Measurements from ENCODE around the gene ALDOB.

Gene ALDOB

DNA sequence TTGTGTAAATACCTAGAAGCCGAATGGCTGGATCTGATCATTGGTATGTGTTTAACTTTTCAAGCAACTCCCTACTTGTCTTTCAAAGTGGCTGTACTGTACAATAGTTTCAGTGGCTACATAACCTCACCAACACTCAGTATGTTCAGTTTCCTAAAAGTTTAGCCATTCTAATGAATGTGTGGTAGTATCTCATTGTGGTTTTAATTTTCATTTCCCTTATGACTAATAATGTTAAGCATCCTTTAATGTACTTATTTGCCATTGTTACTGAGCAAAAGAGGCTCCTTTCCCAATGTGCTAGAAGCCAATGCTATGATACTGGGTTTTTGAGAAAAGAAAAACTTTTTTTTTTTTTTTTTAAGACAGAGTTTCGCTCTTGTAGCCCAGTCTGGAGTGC lies 27.8 kb upstream of the ALDOB start:
- Histone ChIP-seq H3K4me3 (ENCODE audit: low read depth, low read length) (no peak overlapping the region), H3K9me3 (ENCODE audit: control insufficient read depth, insufficient read depth, low read depth, low read length) (no peaks in the 10 kb centered on the region), H3K36me3 (ENCODE audit: control insufficient read depth in 2 of 2, insufficient read depth in 1 of 2, low read length in 2 of 2) (no peaks in the 10 kb centered on the region), H3K4me1 (ENCODE audit: control insufficient read depth, insufficient read depth, low read length) (no peaks in the 10 kb centered on the region), H3K27ac (ENCODE audit: extremely low read depth, low read depth, low read length) (no peak overlapping the region)
- ChIA-PET POLR2A (no interaction called here), CTCF (interaction anchor here (0.6 to 15.0 kb wide), 2 partner anchors 70 to 957 kb away, joined by 3 to 396 read pairs; partner anchors contain the start of gene RNF20)
- TF ChIP-seq, protein P1, sequence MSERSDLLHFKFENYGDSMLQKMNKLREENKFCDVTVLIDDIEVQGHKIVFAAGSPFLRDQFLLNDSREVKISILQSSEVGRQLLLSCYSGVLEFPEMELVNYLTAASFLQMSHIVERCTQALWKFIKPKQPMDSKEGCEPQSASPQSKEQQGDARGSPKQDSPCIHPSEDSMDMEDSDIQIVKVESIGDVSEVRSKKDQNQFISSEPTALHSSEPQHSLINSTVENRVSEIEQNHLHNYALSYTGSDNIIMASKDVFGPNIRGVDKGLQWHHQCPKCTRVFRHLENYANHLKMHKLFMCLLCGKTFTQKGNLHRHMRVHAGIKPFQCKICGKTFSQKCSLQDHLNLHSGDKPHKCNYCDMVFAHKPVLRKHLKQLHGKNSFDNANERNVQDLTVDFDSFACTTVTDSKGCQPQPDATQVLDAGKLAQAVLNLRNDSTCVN (tag by site-specific recombination; optimal IDR thresholded peaks at IDR 0.05) = no peak
- TF ChIP-seq ZBTB48 (tag by site-specific recombination; IDR thresholded peaks at IDR 0.05) (no peak), ZNF221 (tag by site-specific recombination; IDR thresholded peaks at IDR 0.05; ENCODE audit: borderline replicate concordance) (no peak), ZNF155 (tag by site-specific recombination; IDR thresholded peaks at IDR 0.05) (no peak), GLIS1 (tag by site-specific recombination; IDR thresholded peaks at IDR 0.05) (no peak), ZNF146 (tag by site-specific recombination; IDR thresholded peaks at IDR 0.05) (no peak), ZNF561 (tag by site-specific recombination; IDR thresholded peaks at IDR 0.05; ENCODE audit: borderline replicate concordance) (no peak), SCRT2 (tag by site-specific recombination; IDR thresholded peaks at IDR 0.05) (no peak), ZNF292 (tag by site-specific recombination; IDR thresholded peaks at IDR 0.05; ENCODE audit: borderline replicate concordance, low read depth) (no peak), ZNF391 (tag by site-specific recombination; IDR thresholded peaks at IDR 0.05; ENCODE audit: borderline replicate concordance, low read depth) (no peak), ZBTB7A (tag by site-specific recombination; IDR thresholded peaks at IDR 0.05; ENCODE audit: low read depth) (no peak), ZBTB20 (tag by site-specific recombination; IDR thresholded peaks at IDR 0.05) (no peak), ZNF549 (tag by site-specific recombination; IDR thresholded peaks at IDR 0.05) (no peak)
- TF ChIP-seq, protein P2, sequence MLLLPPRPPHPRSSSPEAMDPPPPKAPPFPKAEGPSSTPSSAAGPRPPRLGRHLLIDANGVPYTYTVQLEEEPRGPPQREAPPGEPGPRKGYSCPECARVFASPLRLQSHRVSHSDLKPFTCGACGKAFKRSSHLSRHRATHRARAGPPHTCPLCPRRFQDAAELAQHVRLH (tag by site-specific recombination; IDR thresholded peaks at IDR 0.05) = no peak
- TF ChIP-seq, protein P3, sequence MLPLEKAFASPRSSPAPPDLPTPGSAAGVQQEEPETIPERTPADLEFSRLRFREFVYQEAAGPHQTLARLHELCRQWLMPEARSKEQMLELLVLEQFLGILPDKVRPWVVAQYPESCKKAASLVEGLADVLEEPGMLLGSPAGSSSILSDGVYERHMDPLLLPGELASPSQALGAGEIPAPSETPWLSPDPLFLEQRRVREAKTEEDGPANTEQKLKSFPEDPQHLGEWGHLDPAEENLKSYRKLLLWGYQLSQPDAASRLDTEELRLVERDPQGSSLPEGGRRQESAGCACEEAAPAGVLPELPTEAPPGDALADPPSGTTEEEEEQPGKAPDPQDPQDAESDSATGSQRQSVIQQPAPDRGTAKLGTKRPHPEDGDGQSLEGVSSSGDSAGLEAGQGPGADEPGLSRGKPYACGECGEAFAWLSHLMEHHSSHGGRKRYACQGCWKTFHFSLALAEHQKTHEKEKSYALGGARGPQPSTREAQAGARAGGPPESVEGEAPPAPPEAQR (tag by site-specific recombination; IDR thresholded peaks at IDR 0.05) = no peak
- TF ChIP-seq, protein P4, sequence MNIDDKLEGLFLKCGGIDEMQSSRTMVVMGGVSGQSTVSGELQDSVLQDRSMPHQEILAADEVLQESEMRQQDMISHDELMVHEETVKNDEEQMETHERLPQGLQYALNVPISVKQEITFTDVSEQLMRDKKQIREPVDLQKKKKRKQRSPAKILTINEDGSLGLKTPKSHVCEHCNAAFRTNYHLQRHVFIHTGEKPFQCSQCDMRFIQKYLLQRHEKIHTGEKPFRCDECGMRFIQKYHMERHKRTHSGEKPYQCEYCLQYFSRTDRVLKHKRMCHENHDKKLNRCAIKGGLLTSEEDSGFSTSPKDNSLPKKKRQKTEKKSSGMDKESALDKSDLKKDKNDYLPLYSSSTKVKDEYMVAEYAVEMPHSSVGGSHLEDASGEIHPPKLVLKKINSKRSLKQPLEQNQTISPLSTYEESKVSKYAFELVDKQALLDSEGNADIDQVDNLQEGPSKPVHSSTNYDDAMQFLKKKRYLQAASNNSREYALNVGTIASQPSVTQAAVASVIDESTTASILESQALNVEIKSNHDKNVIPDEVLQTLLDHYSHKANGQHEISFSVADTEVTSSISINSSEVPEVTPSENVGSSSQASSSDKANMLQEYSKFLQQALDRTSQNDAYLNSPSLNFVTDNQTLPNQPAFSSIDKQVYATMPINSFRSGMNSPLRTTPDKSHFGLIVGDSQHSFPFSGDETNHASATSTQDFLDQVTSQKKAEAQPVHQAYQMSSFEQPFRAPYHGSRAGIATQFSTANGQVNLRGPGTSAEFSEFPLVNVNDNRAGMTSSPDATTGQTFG (tag by site-specific recombination; IDR thresholded peaks at IDR 0.05; ENCODE audit: borderline replicate concordance) = no peak

DNA sequence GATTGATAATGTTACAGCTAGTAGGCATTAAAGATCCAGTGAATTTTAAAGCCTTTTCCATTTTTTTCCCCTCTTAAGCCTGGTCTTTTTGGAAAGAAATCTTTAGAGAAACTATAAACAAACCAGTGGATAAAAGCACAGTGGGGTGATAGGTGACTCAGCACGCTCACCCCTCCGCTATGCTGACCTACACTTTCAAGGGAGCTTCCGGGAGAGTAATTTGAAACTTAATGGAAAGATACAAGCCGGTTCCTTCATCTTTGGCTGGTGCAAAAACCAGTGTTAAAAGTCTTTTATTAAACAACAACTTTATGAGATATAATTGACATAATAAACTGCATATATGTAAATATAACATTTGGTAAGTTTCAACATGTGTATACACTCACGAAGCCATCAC lies 27.0 kb upstream of the ALDOB start:
- H3K4me3 ChIP-seq (ENCODE audit: low read depth, low read length) = no peak overlapping the region
- H3K27ac ChIP-seq (ENCODE audit: extremely low read depth, low read depth, low read length) = no peak overlapping the region
- H3K9me3 ChIP-seq (ENCODE audit: control insufficient read depth, insufficient read depth, low read depth, low read length) = no peaks in the 10 kb centered on the region
- ChIA-PET POLR2A (interaction anchor here (1.2 kb wide), 1 partner anchor 71 kb away, joined by 3 read pairs; the partner anchor contains the start of gene RNF20), CTCF (interaction anchor here (0.8 to 15.0 kb wide), 4 partner anchors 11 to 103 kb away, joined by 3 to 396 read pairs (median 23); partner anchors contain the start of gene RNF20)
- TF ChIP-seq GLI4 (tag by site-specific recombination; IDR thresholded peaks at IDR 0.05) (no peak), ZFP37 (tag by site-specific recombination; IDR thresholded peaks at IDR 0.05) (no peak), ZNF776 (tag by site-specific recombination; IDR thresholded peaks at IDR 0.05; ENCODE audit: borderline replicate concordance) (no peak), ZNF133 (tag by site-specific recombination; IDR thresholded peaks at IDR 0.05) (no peak), ZNF623 (tag by site-specific recombination; IDR thresholded peaks at IDR 0.05) (no peak), ZNF514 (tag by site-specific recombination; IDR thresholded peaks at IDR 0.05) (no peak)
- TF ChIP-seq, protein P5, sequence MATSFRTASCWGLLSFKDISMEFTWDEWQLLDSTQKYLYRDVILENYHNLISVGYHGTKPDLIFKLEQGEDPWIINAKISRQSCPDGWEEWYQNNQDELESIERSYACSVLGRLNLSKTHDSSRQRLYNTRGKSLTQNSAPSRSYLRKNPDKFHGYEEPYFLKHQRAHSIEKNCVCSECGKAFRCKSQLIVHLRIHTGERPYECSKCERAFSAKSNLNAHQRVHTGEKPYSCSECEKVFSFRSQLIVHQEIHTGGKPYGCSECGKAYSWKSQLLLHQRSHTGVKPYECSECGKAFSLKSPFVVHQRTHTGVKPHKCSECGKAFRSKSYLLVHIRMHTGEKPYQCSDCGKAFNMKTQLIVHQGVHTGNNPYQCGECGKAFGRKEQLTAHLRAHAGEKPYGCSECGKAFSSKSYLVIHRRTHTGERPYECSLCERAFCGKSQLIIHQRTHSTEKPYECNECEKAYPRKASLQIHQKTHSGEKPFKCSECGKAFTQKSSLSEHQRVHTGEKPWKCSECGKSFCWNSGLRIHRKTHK (tag by site-specific recombination; IDR thresholded peaks at IDR 0.05) = no peak
- no peaks in the 10 kb centered on the region for H3K4me1 ChIP-seq (ENCODE audit: control insufficient read depth, insufficient read depth, low read length)
- H3K36me3 ChIP-seq (ENCODE audit: control insufficient read depth in 2 of 2, insufficient read depth in 1 of 2, low read length in 2 of 2) = no peaks in the 10 kb centered on the region

Measured in HEK293 (cell line).